Common myeloid progenitor, CD34-positive (primary cell): Measurements from ENCODE around the gene PRDM16.

Experiments
- CTCF ChIA-PET: fragments of 350-600 bp; sonication (Branson Sonifier 250); formaldehyde crosslinking; loops from one replicate; lab custom pipeline; 2021; ENCODE audit warnings: antibody characterized with exemption; lab: Charles Lee
- POLR2A ChIA-PET: fragments of 350-600 bp; sonication (Branson Sonifier 250); formaldehyde crosslinking; loops from one replicate; lab custom pipeline; 2021; ENCODE audit warnings: antibody characterized with exemption; lab: Charles Lee
- DNase-seq, 3 donors: peaks; one replicate each; pipeline versions ENCODE4 v3.0.0 to v3.0.0-alpha.2; 2013
- H3K27ac ChIP-seq, 2 experiments: 1 replicate in 1 of 2; 2 replicates in 1 of 2; pipeline ENCODE4 v1.7.0; 2013; ENCODE audit warnings: inconsistent platforms in 2 of 2, low read length in 2 of 2, mild to moderate bottlenecking in 2 of 2, low read depth in 1 of 2, moderate library complexity in 1 of 2; ENCODE audit not compliant: severe bottlenecking in 2 of 2, insufficient read depth in 1 of 2, poor library complexity in 1 of 2
- H3K27me3 ChIP-seq, 5 experiments: replicated peaks in 2 of 5; 1 replicate in 3 of 5; 2 replicates in 2 of 5; pipeline versions ENCODE4 v1.6.1 to v1.7.0; 2013; ENCODE audit warnings: low read length in 4 of 5, mild to moderate bottlenecking in 2 of 5, moderate library complexity in 2 of 5, inconsistent platforms in 1 of 5; ENCODE audit not compliant: insufficient read depth in 5 of 5, control insufficient read depth in 4 of 5
- H3K36me3 ChIP-seq, 4 experiments: 1 replicate in 2 of 4; 2 replicates in 2 of 4; pipeline versions ENCODE4 v1.6.1 to v1.7.0; 2013; ENCODE audit warnings: low read length in 3 of 4, control low read depth in 1 of 4, mild to moderate bottlenecking in 1 of 4; ENCODE audit not compliant: control insufficient read depth in 4 of 4, insufficient read depth in 4 of 4
- H3K4me1 ChIP-seq, 4 experiments: 1 replicate in 3 of 4; 2 replicates in 1 of 4; pipeline versions ENCODE4 v1.6.1 to v1.7.1; 2013; ENCODE audit warnings: low read length in 3 of 4, mild to moderate bottlenecking in 3 of 4, control low read depth in 1 of 4, inconsistent platforms in 1 of 4, moderate library complexity in 1 of 4; ENCODE audit not compliant: control insufficient read depth in 4 of 4, insufficient read depth in 4 of 4; ENCODE audit errors: control extremely low read depth in 1 of 4
- H3K4me3 ChIP-seq, 7 experiments: 1 replicate in 4 of 7; 2 replicates in 3 of 7; pipeline versions ENCODE4 v1.5.1 to v1.7.0; 2013; ENCODE audit warnings: mild to moderate bottlenecking in 7 of 7, low read length in 6 of 7, moderate library complexity in 6 of 7, inconsistent platforms in 2 of 7, low read depth in 2 of 7, control low read depth in 1 of 7; ENCODE audit not compliant: insufficient read depth in 4 of 7, control insufficient read depth in 1 of 7; ENCODE audit errors: extremely low read depth in 1 of 7
- H3K9me3 ChIP-seq, 5 experiments: 1 replicate in 4 of 5; 2 replicates in 1 of 5; pipeline versions ENCODE4 v1.6.1 to v1.7.1; 2013; ENCODE audit warnings: low read length in 4 of 5, mild to moderate bottlenecking in 2 of 5, inconsistent platforms in 1 of 5, low read depth in 1 of 5, moderate library complexity in 1 of 5; ENCODE audit not compliant: control insufficient read depth in 4 of 5, insufficient read depth in 2 of 5; ENCODE audit errors: control extremely low read depth in 1 of 5
- WGBS: methylation state at CpG from one replicate; pipeline ENCODE4 v1.1.5; 2013; ENCODE audit not compliant: insufficient coverage; 5-methylcytosine and 5-hydroxymethylcytosine counted together

The PRDM16 gene

GRCh38 chr1:3139871-3140361 lies 70.9 kb downstream of the PRDM16 start:
- CTCF ChIA-PET = interaction anchor here (0.9 kb wide), 1 partner anchor 16 kb away, joined by 3 read pairs; no protein-coding TSS in a partner anchor
- peaks cover 0 to 27% (median 18%) of the 10 kb centered on the region in 4 experiments for H3K4me1 ChIP-seq
- no peaks in the 10 kb centered on the region for H3K36me3 ChIP-seq
- POLR2A ChIA-PET = no interaction called here
- H3K9me3 ChIP-seq = no peaks in the 10 kb centered on the region
- DNase-seq = no peak
- H3K27me3 ChIP-seq = no peaks in the 10 kb centered on the region
- whole genome bisulfite sequencing = 98% methylated on average over 19 of the region's 26 CpGs
- H3K4me3 ChIP-seq = no peak overlapping the region
- H3K27ac ChIP-seq = no peak overlapping the region

- no peaks in the 10 kb centered on the region for H3K27me3 ChIP-seq
- WGBS = 96% methylated on average over 19 of the region's 19 CpGs
Measured at GRCh38 chr1:3140437-3140836, 71.4 kb downstream of the PRDM16 start.

GRCh38 chr1:3141129-3141528 lies 72.1 kb downstream of the PRDM16 start:
- CTCF ChIA-PET = interaction anchor here (0.9 kb wide), 1 partner anchor 14 kb away, joined by 3 read pairs; no protein-coding TSS in a partner anchor
- 100% methylated on average over 1 of the region's 13 CpGs for WGBS
- no peak for DNase-seq
- POLR2A ChIA-PET = no interaction called here
- Histone ChIP-seq H3K36me3 (no peaks in the 10 kb centered on the region), H3K4me1 (peaks cover 0 to 17% (median 10%) of the 10 kb centered on the region in 4 experiments), H3K27ac (no peak overlapping the region), H3K27me3 (no peaks in the 10 kb centered on the region), H3K4me3 (no peak overlapping the region), H3K9me3 (no peaks in the 10 kb centered on the region)

More at GRCh38 chr1:3140437-3140836, 71.4 kb downstream of the PRDM16 start:
- peaks cover 0 to 24% (median 13%) of the 10 kb centered on the region in 4 experiments for H3K4me1 ChIP-seq
- H3K27ac ChIP-seq = no peak overlapping the region
- H3K36me3 ChIP-seq = no peaks in the 10 kb centered on the region
- DNase-seq = no peak
- POLR2A ChIA-PET = no interaction called here
- no peak overlapping the region for H3K4me3 ChIP-seq
- no peaks in the 10 kb centered on the region for H3K9me3 ChIP-seq
- CTCF ChIA-PET = interaction anchor here (0.9 kb wide), 1 partner anchor 15 kb away, joined by 3 read pairs; no protein-coding TSS in a partner anchor

GRCh38 chr1:3141836-3142235 lies 72.8 kb downstream of the PRDM16 start:
- POLR2A ChIA-PET = no interaction called here
- no peaks in the 10 kb centered on the region for H3K27me3 ChIP-seq
- WGBS = 66% methylated on average over 21 of the region's 21 CpGs

GRCh38 chr1:3142236-3142635 lies 73.2 kb downstream of the PRDM16 start:
- ChIA-PET CTCF (no interaction called here), POLR2A (no interaction called here)
- H3K4me3 ChIP-seq = no peak overlapping the region
- no peaks in the 10 kb centered on the region for H3K9me3 ChIP-seq
- H3K36me3 ChIP-seq = no peaks in the 10 kb centered on the region
- DNase-seq = no peak
- no peaks in the 10 kb centered on the region for H3K27me3 ChIP-seq
- H3K4me1 ChIP-seq = peaks cover 0 to 14% (median 9%) of the 10 kb centered on the region in 4 experiments
- 83% methylated on average over 17 of the region's 17 CpGs for WGBS
- no peak overlapping the region for H3K27ac ChIP-seq

More at GRCh38 chr1:3141836-3142235, 72.8 kb downstream of the PRDM16 start:
- no peaks in the 10 kb centered on the region for H3K9me3 ChIP-seq
- CTCF ChIA-PET = no interaction called here
- no peak for DNase-seq
- H3K4me3 ChIP-seq = no peak overlapping the region
- H3K4me1 ChIP-seq = peaks cover 0 to 14% (median 9%) of the 10 kb centered on the region in 4 experiments
- no peaks in the 10 kb centered on the region for H3K36me3 ChIP-seq
- H3K27ac ChIP-seq = no peak overlapping the region

- H3K4me1 ChIP-seq = peaks cover 0 to 14% (median 9%) of the 10 kb centered on the region in 4 experiments
- CTCF ChIA-PET = no interaction called here
- POLR2A ChIA-PET = no interaction called here
- DNase-seq = no peak
- peak overlapping the region in 1 of 7 experiments; percentile 1 for H3K4me3 ChIP-seq
- H3K27me3 ChIP-seq = no peaks in the 10 kb centered on the region
- WGBS = 99% methylated on average over 12 of the region's 12 CpGs
- H3K27ac ChIP-seq = no peak overlapping the region
- no peaks in the 10 kb centered on the region for H3K9me3 ChIP-seq
- no peaks in the 10 kb centered on the region for H3K36me3 ChIP-seq
Measured at GRCh38 chr1:3142751-3143150, 73.7 kb downstream of the PRDM16 start.

GRCh38 chr1:3145532-3146325 lies 76.7 kb downstream of the PRDM16 start:
- CTCF ChIA-PET = no interaction called here
- Histone ChIP-seq H3K4me1 (peaks cover 0 to 14% (median 9%) of the 10 kb centered on the region in 4 experiments), H3K4me3 (no peak overlapping the region), H3K27ac (no peak overlapping the region), H3K27me3 (no peaks in the 10 kb centered on the region), H3K36me3 (no peaks in the 10 kb centered on the region), H3K9me3 (no peaks in the 10 kb centered on the region)
- 95% methylated on average over 38 of the region's 39 CpGs for WGBS
- no peak for DNase-seq
- POLR2A ChIA-PET = no interaction called here
